HCT116 (cell line): ENCODE measurements around the gene PDHA1.

ENCODE experiments used
- EGR1 ChIP-seq: IDR thresholded peaks from 2 replicates; pipeline ENCODE4 v1.6.1; 2012; ENCODE audit warnings: low read depth
- JUND ChIP-seq: IDR thresholded peaks from 2 replicates; pipeline ENCODE4 v1.6.1; 2012
- POLR2A ChIP-seq: IDR thresholded peaks from 2 replicates; pipeline ENCODE4 v1.7.0; 2011; ENCODE audit warnings: borderline replicate concordance; ENCODE audit not compliant: insufficient read depth, insufficient read length; ENCODE audit errors: extremely low read depth
- POLR2AphosphoS5 ChIP-seq: IDR thresholded peaks from 2 replicates; pipeline ENCODE4 v1.6.1; 2011; ENCODE audit warnings: mild to moderate bottlenecking, low read depth, low read length, moderate library complexity
- TCF7L2 ChIP-seq: IDR thresholded peaks from 2 replicates; pipeline ENCODE4 v1.7.0; 2011; ENCODE audit warnings: borderline replicate concordance, inconsistent platforms; ENCODE audit not compliant: insufficient read depth, insufficient read length; ENCODE audit errors: extremely low read depth
- ZFX ChIP-seq: fragments of 450-650 bp; IDR thresholded peaks from 2 replicates; pipeline ENCODE4 v1.6.1; 2017
- TF ChIP-seq, protein P1 (sequence below), 3 experiments: fragments of 200-600 bp in 1 of 3; sonication (generic) in 1 of 3; IDR thresholded peaks in 2 of 3; conservative IDR thresholded peaks in 1 of 3; 2 replicates each; pipeline ENCODE4 v1.5.1; 2012 to 2017; ENCODE audit warnings: low read depth in 2 of 3, low read length in 2 of 3, antibody characterized with exemption in 1 of 3, borderline replicate concordance in 1 of 3, control low read depth in 1 of 3, mild to moderate bottlenecking in 1 of 3, mixed read lengths in 1 of 3, mixed run types in 1 of 3, moderate library complexity in 1 of 3; ENCODE audit not compliant: insufficient read depth in 1 of 3
- TF ChIP-seq, protein P2 (sequence below): IDR thresholded peaks from 2 replicates; pipeline ENCODE4 v1.6.1; 2012

DNA sequence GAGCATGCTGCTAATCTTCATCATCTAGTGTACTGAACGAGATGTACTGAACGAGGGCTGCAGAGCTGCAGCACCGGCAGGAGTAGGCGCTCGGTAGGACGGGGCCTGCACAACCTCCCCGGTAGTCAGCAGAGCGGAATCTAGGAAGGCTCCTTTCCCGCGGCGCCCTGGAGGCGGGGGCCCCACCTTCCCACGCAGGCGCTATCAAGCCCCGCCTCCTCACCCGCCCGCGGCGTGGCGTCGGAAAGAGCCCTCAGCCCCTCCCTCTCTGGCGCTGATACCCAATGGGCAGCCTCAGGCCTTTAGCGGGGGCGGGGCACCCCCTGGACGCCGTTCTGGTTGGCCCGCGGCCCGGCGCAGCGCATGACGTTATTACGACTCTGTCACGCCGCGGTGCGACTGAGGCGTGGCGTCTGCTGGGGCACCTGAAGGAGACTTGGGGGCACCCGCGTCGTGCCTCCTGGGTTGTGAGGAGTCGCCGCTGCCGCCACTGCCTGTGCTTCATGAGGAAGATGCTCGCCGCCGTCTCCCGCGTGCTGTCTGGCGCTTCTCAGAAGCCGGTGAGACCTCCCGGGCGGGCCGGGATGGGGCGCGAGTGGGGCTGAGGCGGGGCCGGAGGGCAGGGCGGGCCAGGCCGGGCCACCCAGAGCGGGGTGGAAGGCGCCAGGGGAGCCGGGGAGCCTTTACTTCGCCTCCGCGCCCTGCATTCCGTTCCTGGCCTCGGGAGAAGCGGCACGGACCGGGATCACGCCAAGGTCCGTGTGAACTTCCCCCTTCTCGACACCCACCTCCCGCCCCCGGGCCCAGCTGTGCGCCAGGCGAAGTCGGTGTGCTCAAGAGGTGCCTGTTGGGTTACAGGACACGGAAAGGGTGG, at the start of gene PDHA1:
- TF ChIP-seq, protein P1, sequence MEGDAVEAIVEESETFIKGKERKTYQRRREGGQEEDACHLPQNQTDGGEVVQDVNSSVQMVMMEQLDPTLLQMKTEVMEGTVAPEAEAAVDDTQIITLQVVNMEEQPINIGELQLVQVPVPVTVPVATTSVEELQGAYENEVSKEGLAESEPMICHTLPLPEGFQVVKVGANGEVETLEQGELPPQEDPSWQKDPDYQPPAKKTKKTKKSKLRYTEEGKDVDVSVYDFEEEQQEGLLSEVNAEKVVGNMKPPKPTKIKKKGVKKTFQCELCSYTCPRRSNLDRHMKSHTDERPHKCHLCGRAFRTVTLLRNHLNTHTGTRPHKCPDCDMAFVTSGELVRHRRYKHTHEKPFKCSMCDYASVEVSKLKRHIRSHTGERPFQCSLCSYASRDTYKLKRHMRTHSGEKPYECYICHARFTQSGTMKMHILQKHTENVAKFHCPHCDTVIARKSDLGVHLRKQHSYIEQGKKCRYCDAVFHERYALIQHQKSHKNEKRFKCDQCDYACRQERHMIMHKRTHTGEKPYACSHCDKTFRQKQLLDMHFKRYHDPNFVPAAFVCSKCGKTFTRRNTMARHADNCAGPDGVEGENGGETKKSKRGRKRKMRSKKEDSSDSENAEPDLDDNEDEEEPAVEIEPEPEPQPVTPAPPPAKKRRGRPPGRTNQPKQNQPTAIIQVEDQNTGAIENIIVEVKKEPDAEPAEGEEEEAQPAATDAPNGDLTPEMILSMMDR (IDR thresholded peaks at IDR 0.05 in 2 of 3, conservative IDR thresholded peaks at IDR 0.05 in 1 of 3; ENCODE audit: borderline replicate concordance in 1 of 3, insufficient read depth in 1 of 3, low read depth in 2 of 3, low read length in 2 of 3) = no peak
- no peak for TF ChIP-seq TCF7L2
- TF ChIP-seq POLR2AphosphoS5 = peak; percentile 64
- no peak for TF ChIP-seq POLR2A
- TF ChIP-seq, protein P2, sequence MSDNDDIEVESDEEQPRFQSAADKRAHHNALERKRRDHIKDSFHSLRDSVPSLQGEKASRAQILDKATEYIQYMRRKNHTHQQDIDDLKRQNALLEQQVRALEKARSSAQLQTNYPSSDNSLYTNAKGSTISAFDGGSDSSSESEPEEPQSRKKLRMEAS = peak; percentile 71
- TF ChIP-seq ZFX = peak; percentile 45
- peak; percentile 86 for TF ChIP-seq EGR1
- no peak for TF ChIP-seq JUND
